Measurements from ENCODE around the gene BAIAP2. TPM values are rescaled to one million over a fixed set of nuclear protein-coding genes. Genes with fewer than 3 reads are reported as not detected.

The BAIAP2 gene
- total and polyA plus RNA-seq, 7 donors: 6.5 to 52.3 (median 32.6) TPM

GRCh38 chr17:81053041-81053970, 18.4 kb downstream of the BAIAP2 start:
- 90 to 94% methylated on average over 39 of the region's 42 CpGs for WGBS, 2 donors
- H3K4me3 ChIP-seq: no peak overlapping the region
- peaks cover 0 to 15% (median under 1%) of the 10 kb centered on the region in 4 donors for H3K36me3 ChIP-seq
- no peaks in the 10 kb centered on the region for H3K27me3 ChIP-seq
- TF ChIP-seq POLR2A (IDR thresholded peaks at IDR 0.05) (no peak), EP300 (IDR thresholded peaks at IDR 0.05) (no peak), CTCF (IDR thresholded peaks at IDR 0.05) (no peak), POLR2AphosphoS5 (IDR thresholded peaks at IDR 0.05) (no peak)
- intact Hi-C loops (cut with DNase I): no loop called here
- peaks cover 0 to 78% (median 61%) of the 10 kb centered on the region in 4 donors for H3K4me1 ChIP-seq
- no peaks in the 10 kb centered on the region for H3K9me3 ChIP-seq
- H3K27ac ChIP-seq: peak overlapping the region; percentile 43 to 92 (median 64)
- no peak for DNase-seq

- TF ChIP-seq POLR2A (IDR thresholded peaks at IDR 0.05) (no peak), CTCF (IDR thresholded peaks at IDR 0.05) (no peak), POLR2AphosphoS5 (IDR thresholded peaks at IDR 0.05) (no peak), EP300 (IDR thresholded peaks at IDR 0.05) (no peak)
- peaks cover 0 to 78% (median 54%) of the 10 kb centered on the region in 4 donors for H3K4me1 ChIP-seq
- H3K27ac ChIP-seq: peak overlapping the region in 1 of 4 donors; percentile 30
- no peaks in the 10 kb centered on the region for H3K9me3 ChIP-seq
- H3K36me3 ChIP-seq: peaks cover 0 to 25% (median 11%) of the 10 kb centered on the region in 4 donors
- WGBS, 2 donors: 94 to 95% methylated on average over 12 of the region's 12 CpGs
- intact Hi-C loops (cut with DNase I): no loop called here
- no peaks in the 10 kb centered on the region for H3K27me3 ChIP-seq
- H3K4me3 ChIP-seq: no peak overlapping the region
- DNase-seq: no peak
These were observed 19.4 kb downstream of the BAIAP2 start for GRCh38 chr17:81054308-81054707.

GRCh38 chr17:81054881-81055370, 20.0 kb downstream of the BAIAP2 start:
- Histone ChIP-seq H3K4me1 (peaks cover 0 to 78% (median 48%) of the 10 kb centered on the region in 4 donors), H3K27me3 (no peaks in the 10 kb centered on the region), H3K9me3 (no peaks in the 10 kb centered on the region), H3K4me3 (no peak overlapping the region), H3K36me3 (peaks cover 0 to 31% (median 14%) of the 10 kb centered on the region in 4 donors), H3K27ac (peak overlapping the region in 1 of 4 donors; percentile 30)
- no peak for DNase-seq
- 92 to 93% methylated on average over 17 of the region's 17 CpGs for WGBS, 2 donors
- TF ChIP-seq CTCF (IDR thresholded peaks at IDR 0.05): no peak
- intact Hi-C loops (cut with DNase I): no loop called here

GRCh38 chr17:81056312-81056711, 21.4 kb downstream of the BAIAP2 start:
- Histone ChIP-seq H3K27ac (peak overlapping the region in 3 of 4 donors; percentile 73 to 87 (median 82)), H3K4me1 (peaks cover 0 to 67% (median 39%) of the 10 kb centered on the region in 4 donors), H3K4me3 (no peak overlapping the region), H3K27me3 (no peaks in the 10 kb centered on the region), H3K36me3 (peaks cover 0 to 45% (median 15%) of the 10 kb centered on the region in 4 donors), H3K9me3 (no peaks in the 10 kb centered on the region)
- no peak for DNase-seq
- WGBS, 2 donors: 93 to 95% methylated on average over 19 of the region's 19 CpGs
- intact Hi-C loops (cut with DNase I): no loop called here
- TF ChIP-seq POLR2A (IDR thresholded peaks at IDR 0.05) (no peak), POLR2AphosphoS5 (IDR thresholded peaks at IDR 0.05) (no peak), CTCF (IDR thresholded peaks at IDR 0.05) (no peak), EP300 (IDR thresholded peaks at IDR 0.05) (no peak)
